Measurements from ENCODE around the gene GPR176. TPM values are rescaled to one million over a fixed set of nuclear protein-coding genes. Genes with fewer than 3 reads are reported as not detected.

The GPR176 gene
- total and polyA plus RNA-seq, 2 experiments from 2014 or later, result 2.7 to 7.0 TPM

GRCh38 chr15:39776068-39776467 is 144.0 kb downstream of the GPR176 start:
- H3K9me3 ChIP-seq (ENCODE audit: low read depth), result no peaks in the 10 kb centered on the region
- H3K4me3 ChIP-seq, result no peak overlapping the region
- no peaks in the 10 kb centered on the region for H3K27me3 ChIP-seq
- no peaks in the 10 kb centered on the region for H3K9me2 ChIP-seq (replicated peaks; ENCODE audit: insufficient read depth)
- H3K79me2 ChIP-seq, result no peaks in the 10 kb centered on the region
- no peaks in the 10 kb centered on the region for H4K20me1 ChIP-seq (ENCODE audit: insufficient read depth, poor library complexity, severe bottlenecking)
- no peak overlapping the region for H3K4me2 ChIP-seq
- no peak for DNase-seq (ENCODE audit: low spot score)
- H3K4me1 ChIP-seq (ENCODE audit: insufficient read depth), result no peaks in the 10 kb centered on the region
- H3K36me3 ChIP-seq (replicated peaks; ENCODE audit: insufficient read depth, low read depth), result no peaks in the 10 kb centered on the region
- TF ChIP-seq CTCF (IDR thresholded peaks at IDR 0.05; ENCODE audit: poor library complexity) (no peak), EZH2 (IDR thresholded peaks at IDR 0.05; ENCODE audit: borderline replicate concordance) (no peak), EZH2phosphoT487 (IDR thresholded peaks at IDR 0.05; ENCODE audit: low read depth, severe bottlenecking, unreplicated experiment) (no peak)
- WGBS (ENCODE audit: low lambda C conversion rate, missing lambda C conversion rate), result 93% methylated on average over 3 of the region's 4 CpGs
- H2AFZ ChIP-seq, result no peak overlapping the region
- no peak overlapping the region for H3K27ac ChIP-seq

GRCh38 chr15:39774688-39775267 is 145.3 kb downstream of the GPR176 start:
- Histone ChIP-seq H2AFZ (no peak overlapping the region), H3K4me1 (ENCODE audit: insufficient read depth) (no peaks in the 10 kb centered on the region), H3K4me2 (no peak overlapping the region), H3K27ac (no peak overlapping the region), H3K9me3 (ENCODE audit: low read depth) (no peaks in the 10 kb centered on the region), H3K9me2 (replicated peaks; ENCODE audit: insufficient read depth) (no peaks in the 10 kb centered on the region), H3K79me2 (no peaks in the 10 kb centered on the region), H3K4me3 (no peak overlapping the region), H4K20me1 (ENCODE audit: insufficient read depth, poor library complexity, severe bottlenecking) (no peaks in the 10 kb centered on the region), H3K27me3 (no peaks in the 10 kb centered on the region), H3K36me3 (replicated peaks; ENCODE audit: insufficient read depth, low read depth) (no peaks in the 10 kb centered on the region)
- TF ChIP-seq EZH2 (IDR thresholded peaks at IDR 0.05; ENCODE audit: borderline replicate concordance) (no peak), CTCF (IDR thresholded peaks at IDR 0.05; ENCODE audit: poor library complexity) (no peak), EZH2phosphoT487 (IDR thresholded peaks at IDR 0.05; ENCODE audit: low read depth, severe bottlenecking, unreplicated experiment) (no peak)
- WGBS (ENCODE audit: low lambda C conversion rate, missing lambda C conversion rate), result 93% methylated on average over 3 of the region's 3 CpGs
- DNase-seq (ENCODE audit: low spot score), result no peak

- no peaks in the 10 kb centered on the region for H3K4me1 ChIP-seq (ENCODE audit: insufficient read depth)
- DNase-seq (ENCODE audit: low spot score), result no peak
- no peaks in the 10 kb centered on the region for H3K27me3 ChIP-seq
- no peaks in the 10 kb centered on the region for H4K20me1 ChIP-seq (ENCODE audit: insufficient read depth, poor library complexity, severe bottlenecking)
- H3K4me3 ChIP-seq, result no peak overlapping the region
- whole genome bisulfite sequencing (ENCODE audit: low lambda C conversion rate, missing lambda C conversion rate), result 74% methylated on average over 8 of the region's 8 CpGs
- H3K27ac ChIP-seq, result peak overlapping the region; percentile 50
- no peaks in the 10 kb centered on the region for H3K36me3 ChIP-seq (replicated peaks; ENCODE audit: insufficient read depth, low read depth)
- H3K9me3 ChIP-seq (ENCODE audit: low read depth), result no peaks in the 10 kb centered on the region
- H3K9me2 ChIP-seq (replicated peaks; ENCODE audit: insufficient read depth), result no peaks in the 10 kb centered on the region
- H2AFZ ChIP-seq, result peak overlapping the region; percentile 44
- no peak for TF ChIP-seq EZH2phosphoT487 (IDR thresholded peaks at IDR 0.05; ENCODE audit: low read depth, severe bottlenecking, unreplicated experiment)
- TF ChIP-seq EZH2 (IDR thresholded peaks at IDR 0.05; ENCODE audit: borderline replicate concordance), result no peak
- no peak for TF ChIP-seq CTCF (IDR thresholded peaks at IDR 0.05; ENCODE audit: poor library complexity)
- peak overlapping the region; percentile 57 for H3K4me2 ChIP-seq
- no peaks in the 10 kb centered on the region for H3K79me2 ChIP-seq
Measured at GRCh38 chr15:39770748-39771689, 149.0 kb downstream of the GPR176 start.
